HepG2 (cell line): Measurements from ENCODE around the gene FDXACB1. TPM values are rescaled to one million over a fixed set of nuclear protein-coding genes. Genes with fewer than 3 reads are reported as not detected.
A peak's percentile ranks its signal among the peaks of the same experiment; 100 is the strongest.

ENCODE experiments used
- CREB3 ChIP-seq: sonication (generic); formaldehyde crosslinking; IDR thresholded peaks from 2 replicates; pipeline ENCODE4 v1.5.0; 2020; ENCODE audit warnings: missing genetic modification reagents
- DPF2 ChIP-seq: sonication (generic); formaldehyde crosslinking; IDR thresholded peaks from 2 replicates; pipeline ENCODE4 v1.4.0; 2020; ENCODE audit warnings: mild to moderate bottlenecking, low read depth, missing genetic modification reagents, borderline replicate concordance
- GFI1 ChIP-seq: sonication (generic); formaldehyde crosslinking; IDR thresholded peaks from 2 replicates; pipeline ENCODE4 v1.5.0; 2020; ENCODE audit warnings: missing genetic modification reagents, mild to moderate bottlenecking, borderline replicate concordance
- KDM5A ChIP-seq: fragments of 200-600 bp; sonication (generic); IDR thresholded peaks from 2 replicates; pipeline ENCODE4 v1.7.0; 2018; ENCODE audit warnings: antibody characterized with exemption, mild to moderate bottlenecking, low read length, borderline replicate concordance
- SAP130 ChIP-seq: IDR thresholded peaks from 2 replicates; pipeline ENCODE4 v1.6.1; 2016; ENCODE audit warnings: low read depth
- SIX1 ChIP-seq: sonication (generic); formaldehyde crosslinking; IDR thresholded peaks from 2 replicates; pipeline ENCODE4 v1.4.0; 2020; ENCODE audit warnings: missing genetic modification reagents, borderline replicate concordance
- THAP7 ChIP-seq: sonication (generic); formaldehyde crosslinking; IDR thresholded peaks from 2 replicates; pipeline ENCODE4 v1.8.1; 2023; ENCODE audit warnings: mild to moderate bottlenecking, missing genetic modification reagents
- ZBTB43 ChIP-seq: sonication (generic); formaldehyde crosslinking; conservative IDR thresholded peaks from 2 replicates; pipeline ENCODE4 v1.4.0; 2020; ENCODE audit warnings: missing genetic modification reagents
- ZKSCAN1 ChIP-seq: fragments of 150-350 bp; IDR thresholded peaks from 2 replicates; pipeline ENCODE4 v1.6.1; 2014; ENCODE audit warnings: low read length
- ZNF138 ChIP-seq: sonication (generic); formaldehyde crosslinking; IDR thresholded peaks from 2 replicates; pipeline ENCODE4 v1.5.0; 2020; ENCODE audit warnings: mild to moderate bottlenecking, low read depth, missing genetic modification reagents
- ZNF460 ChIP-seq: sonication (generic); formaldehyde crosslinking; IDR thresholded peaks from 2 replicates; pipeline ENCODE4 v1.5.1; 2020; ENCODE audit warnings: missing genetic modification reagents, mild to moderate bottlenecking, borderline replicate concordance
- ZNF703 ChIP-seq: sonication (generic); formaldehyde crosslinking; IDR thresholded peaks from 2 replicates; pipeline ENCODE4 v1.5.1; 2020; ENCODE audit warnings: missing genetic modification reagents, mild to moderate bottlenecking, moderate library complexity, borderline replicate concordance
- ZNF768 ChIP-seq: sonication (generic); formaldehyde crosslinking; IDR thresholded peaks from 2 replicates; pipeline ENCODE4 v1.4.0; 2020; ENCODE audit warnings: missing genetic modification reagents
- ZNF775 ChIP-seq: sonication (generic); formaldehyde crosslinking; IDR thresholded peaks from 2 replicates; pipeline ENCODE4 v1.4.0; 2020; ENCODE audit warnings: missing genetic modification reagents, mild to moderate bottlenecking, moderate library complexity, borderline replicate concordance
- ZNF850 ChIP-seq: sonication (generic); formaldehyde crosslinking; conservative IDR thresholded peaks from 2 replicates; pipeline ENCODE4 v1.9.0; 2021; ENCODE audit warnings: mild to moderate bottlenecking, missing genetic modification reagents
- polyA plus RNA-seq, 8 experiments: library from polyadenylated mRNA; depleted of rRNA in 3 of 8; stranded (reverse) in 7 of 8; unstranded in 1 of 8; fragments of >200 nt; fragmentation: Illumina TruSeq in 4 of 8; extraction: Trizol in 4 of 8; gene quantifications; 2 replicates each; pipeline versions ENCODE4 v1.2.1 to v1.2.3, GENCODE V29; 2011 to 2016; ENCODE audit warnings: low read depth in 4 of 8, missing spikeins in 1 of 8, mixed read lengths in 1 of 8; ENCODE audit not compliant: insufficient read depth in 1 of 8
- total RNA-seq, 5 experiments: library from RNA; depleted of rRNA; stranded (reverse); fragments of >200 nt; fragmentation: Illumina TruSeq; extraction: Trizol; gene quantifications; 2 replicates each; pipeline ENCODE4 v1.2.3, GENCODE V29; 2016; ENCODE audit warnings: low read depth in 1 of 5
- TF ChIP-seq, protein P1 (sequence below): sonication (generic); formaldehyde crosslinking; IDR thresholded peaks from 2 replicates; pipeline ENCODE4 v1.4.0; 2020; ENCODE audit warnings: missing genetic modification reagents, borderline replicate concordance
- TF ChIP-seq, protein P2 (sequence below): sonication (generic); formaldehyde crosslinking; IDR thresholded peaks from 2 replicates; pipeline ENCODE4 v1.4.0; 2020; ENCODE audit warnings: missing genetic modification reagents, borderline replicate concordance

FDXACB1 gene
- total and polyA plus RNA-seq, 2 of the 13 experiments (the other 11 are each of a cell fraction or from before 2014, with no cell fraction given), result 1.1 to 3.4 TPM

GRCh38 chr11:111878849-111879636, at the start of gene FDXACB1, which contains the start of gene CFAP68 (continued):
- TF ChIP-seq ZNF138 (CRISPR knock-in tag) (no peak; the same call in 1 of the 2 replicates), ZNF460 (peak; percentile 10; the same call in 1 of the 2 replicates), GFI1 (no peak; the same call in none of the 2 replicates), ZBTB43 (CRISPR knock-in tag) (peak; percentile 48; the same call in 1 of the 2 replicates), ZNF768 (CRISPR knock-in tag) (peak; percentile 97), ZNF850 (CRISPR knock-in tag) (no peak), KDM5A (peak; percentile 93), SIX1 (CRISPR knock-in tag) (peak; percentile 44; the same call in 1 of the 2 replicates), DPF2 (CRISPR knock-in tag) (no peak), SAP130 (peak; percentile 93), ZNF775 (CRISPR knock-in tag) (peak; percentile 47; the same call in 1 of the 2 replicates), ZKSCAN1 (no peak), THAP7 (CRISPR knock-in tag) (no peak), ZNF703 (CRISPR knock-in tag) (no peak; the same call in 1 of the 2 replicates), CREB3 (no peak)
- TF ChIP-seq, protein P1, sequence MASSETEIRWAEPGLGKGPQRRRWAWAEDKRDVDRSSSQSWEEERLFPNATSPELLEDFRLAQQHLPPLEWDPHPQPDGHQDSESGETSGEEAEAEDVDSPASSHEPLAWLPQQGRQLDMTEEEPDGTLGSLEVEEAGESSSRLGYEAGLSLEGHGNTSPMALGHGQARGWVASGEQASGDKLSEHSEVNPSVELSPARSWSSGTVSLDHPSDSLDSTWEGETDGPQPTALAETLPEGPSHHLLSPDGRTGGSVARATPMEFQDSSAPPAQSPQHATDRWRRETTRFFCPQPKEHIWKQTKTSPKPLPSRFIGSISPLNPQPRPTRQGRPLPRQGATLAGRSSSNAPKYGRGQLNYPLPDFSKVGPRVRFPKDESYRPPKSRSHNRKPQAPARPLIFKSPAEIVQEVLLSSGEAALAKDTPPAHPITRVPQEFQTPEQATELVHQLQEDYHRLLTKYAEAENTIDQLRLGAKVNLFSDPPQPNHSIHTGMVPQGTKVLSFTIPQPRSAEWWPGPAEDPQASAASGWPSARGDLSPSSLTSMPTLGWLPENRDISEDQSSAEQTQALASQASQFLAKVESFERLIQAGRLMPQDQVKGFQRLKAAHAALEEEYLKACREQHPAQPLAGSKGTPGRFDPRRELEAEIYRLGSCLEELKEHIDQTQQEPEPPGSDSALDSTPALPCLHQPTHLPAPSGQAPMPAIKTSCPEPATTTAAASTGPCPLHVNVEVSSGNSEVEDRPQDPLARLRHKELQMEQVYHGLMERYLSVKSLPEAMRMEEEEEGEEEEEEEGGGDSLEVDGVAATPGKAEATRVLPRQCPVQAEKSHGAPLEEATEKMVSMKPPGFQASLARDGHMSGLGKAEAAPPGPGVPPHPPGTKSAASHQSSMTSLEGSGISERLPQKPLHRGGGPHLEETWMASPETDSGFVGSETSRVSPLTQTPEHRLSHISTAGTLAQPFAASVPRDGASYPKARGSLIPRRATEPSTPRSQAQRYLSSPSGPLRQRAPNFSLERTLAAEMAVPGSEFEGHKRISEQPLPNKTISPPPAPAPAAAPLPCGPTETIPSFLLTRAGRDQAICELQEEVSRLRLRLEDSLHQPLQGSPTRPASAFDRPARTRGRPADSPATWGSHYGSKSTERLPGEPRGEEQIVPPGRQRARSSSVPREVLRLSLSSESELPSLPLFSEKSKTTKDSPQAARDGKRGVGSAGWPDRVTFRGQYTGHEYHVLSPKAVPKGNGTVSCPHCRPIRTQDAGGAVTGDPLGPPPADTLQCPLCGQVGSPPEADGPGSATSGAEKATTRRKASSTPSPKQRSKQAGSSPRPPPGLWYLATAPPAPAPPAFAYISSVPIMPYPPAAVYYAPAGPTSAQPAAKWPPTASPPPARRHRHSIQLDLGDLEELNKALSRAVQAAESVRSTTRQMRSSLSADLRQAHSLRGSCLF (CRISPR knock-in tag), result no peak
- TF ChIP-seq, protein P2, sequence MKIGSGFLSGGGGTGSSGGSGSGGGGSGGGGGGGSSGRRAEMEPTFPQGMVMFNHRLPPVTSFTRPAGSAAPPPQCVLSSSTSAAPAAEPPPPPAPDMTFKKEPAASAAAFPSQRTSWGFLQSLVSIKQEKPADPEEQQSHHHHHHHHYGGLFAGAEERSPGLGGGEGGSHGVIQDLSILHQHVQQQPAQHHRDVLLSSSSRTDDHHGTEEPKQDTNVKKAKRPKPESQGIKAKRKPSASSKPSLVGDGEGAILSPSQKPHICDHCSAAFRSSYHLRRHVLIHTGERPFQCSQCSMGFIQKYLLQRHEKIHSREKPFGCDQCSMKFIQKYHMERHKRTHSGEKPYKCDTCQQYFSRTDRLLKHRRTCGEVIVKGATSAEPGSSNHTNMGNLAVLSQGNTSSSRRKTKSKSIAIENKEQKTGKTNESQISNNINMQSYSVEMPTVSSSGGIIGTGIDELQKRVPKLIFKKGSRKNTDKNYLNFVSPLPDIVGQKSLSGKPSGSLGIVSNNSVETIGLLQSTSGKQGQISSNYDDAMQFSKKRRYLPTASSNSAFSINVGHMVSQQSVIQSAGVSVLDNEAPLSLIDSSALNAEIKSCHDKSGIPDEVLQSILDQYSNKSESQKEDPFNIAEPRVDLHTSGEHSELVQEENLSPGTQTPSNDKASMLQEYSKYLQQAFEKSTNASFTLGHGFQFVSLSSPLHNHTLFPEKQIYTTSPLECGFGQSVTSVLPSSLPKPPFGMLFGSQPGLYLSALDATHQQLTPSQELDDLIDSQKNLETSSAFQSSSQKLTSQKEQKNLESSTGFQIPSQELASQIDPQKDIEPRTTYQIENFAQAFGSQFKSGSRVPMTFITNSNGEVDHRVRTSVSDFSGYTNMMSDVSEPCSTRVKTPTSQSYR (CRISPR knock-in tag), result peak; percentile 7; the same call in 1 of the 2 replicates
